GM21717 (cell line): ENCODE measurements around the gene CACNB1.
"Not testable (repeated sequence)": the region's sequence is repeated elsewhere in the genome, so short reads cannot be mapped to it uniquely, and the experiment has no call there.

Experiments used
- ATAC-seq: cut with Tn5 transposase; IDR thresholded peaks from one replicate; pipeline ENCODE4 v1.9.1; 2021; ENCODE audit warnings: mild to moderate bottlenecking, moderate library complexity; ENCODE audit not compliant: unreplicated experiment

The CACNB1 gene

GRCh38 chr17:39129544-39129943 lies 67.9 kb downstream of the CACNB1 start:
- not testable (repeated sequence) for ATAC-seq

- no peak for ATAC-seq
Observed at GRCh38 chr17:39126436-39126835, 71.0 kb downstream of the CACNB1 start.

- no peak for ATAC-seq
Observed at GRCh38 chr17:39125143-39125875, 72.2 kb downstream of the CACNB1 start.

- ATAC-seq = no peak
Observed at GRCh38 chr17:39123627-39124026, 73.8 kb downstream of the CACNB1 start.
